Astrocyte (in vitro differentiated cells and primary cell): ENCODE measurements around the gene LRRC53. TPM values are rescaled to one million over a fixed set of nuclear protein-coding genes. Genes with fewer than 3 reads are reported as not detected.

Source experiments
- DNase-seq: peaks from one replicate; pipeline ENCODE4 v3.0.0-alpha.2; 2010; ENCODE audit warnings: low read depth
- FAIRE-seq: peaks from 2 replicates; lab custom pipeline; 2011; peaks lifted over from hg19 to GRCh38; lab: Jason Lieb, UNC
- H2AFZ ChIP-seq: 2 replicates; pipeline ENCODE4 v1.6.0; 2012; ENCODE audit warnings: low read depth, low read length, inconsistent platforms
- H3K27ac ChIP-seq: 2 replicates; pipeline ENCODE4 v1.5.1; 2011; ENCODE audit warnings: low read depth, low read length, inconsistent platforms
- H3K27me3 ChIP-seq: 2 replicates; pipeline ENCODE4 v1.6.0; 2011; ENCODE audit warnings: low read length, inconsistent platforms; ENCODE audit not compliant: insufficient read depth
- H3K36me3 ChIP-seq: 2 replicates; pipeline ENCODE4 v1.5.1; 2011; ENCODE audit warnings: low read length, inconsistent platforms; ENCODE audit not compliant: insufficient read depth
- H3K4me1 ChIP-seq: 2 replicates; pipeline ENCODE4 v1.5.1; 2011; ENCODE audit warnings: low read length, inconsistent platforms; ENCODE audit not compliant: insufficient read depth
- H3K4me2 ChIP-seq: 2 replicates; pipeline ENCODE4 v1.6.0; 2012; ENCODE audit warnings: low read length, inconsistent platforms
- H3K4me3 ChIP-seq: 2 replicates; pipeline ENCODE4 v1.5.1; 2011; ENCODE audit warnings: low read depth, mild to moderate bottlenecking, low read length, inconsistent platforms; ENCODE audit not compliant: insufficient read depth
- H3K79me2 ChIP-seq: 2 replicates; pipeline ENCODE4 v1.6.0; 2012; ENCODE audit warnings: mild to moderate bottlenecking, low read length, inconsistent platforms; ENCODE audit not compliant: insufficient read depth
- H3K9ac ChIP-seq: 2 replicates; pipeline ENCODE4 v1.6.0; 2012; ENCODE audit warnings: mild to moderate bottlenecking, low read length, inconsistent platforms
- H3K9me3 ChIP-seq: 2 replicates; pipeline ENCODE4 v1.5.1; 2012; ENCODE audit warnings: low read depth, mild to moderate bottlenecking, low read length, inconsistent platforms; ENCODE audit not compliant: insufficient read depth
- H4K20me1 ChIP-seq: 2 replicates; pipeline ENCODE4 v1.6.0; 2012; ENCODE audit warnings: low read length, inconsistent platforms; ENCODE audit not compliant: insufficient read depth
- H3K27ac Mint-ChIP-seq: one replicate; pipeline ENCODE4 v1.8.0; 2021; ENCODE audit warnings: mild to moderate bottlenecking, mixed read lengths; ENCODE audit not compliant: unreplicated experiment
- H3K27me3 Mint-ChIP-seq: one replicate; pipeline ENCODE4 v1.8.0; 2021; ENCODE audit warnings: low read depth, mixed read lengths; ENCODE audit not compliant: unreplicated experiment
- H3K36me3 Mint-ChIP-seq: one replicate; pipeline ENCODE4 v1.8.0; 2021; ENCODE audit warnings: low read depth, mixed read lengths; ENCODE audit not compliant: unreplicated experiment
- H3K4me1 Mint-ChIP-seq: one replicate; pipeline ENCODE4 v1.8.0; 2021; ENCODE audit warnings: low read depth, mixed read lengths; ENCODE audit not compliant: unreplicated experiment
- H3K4me3 Mint-ChIP-seq: one replicate; pipeline ENCODE4 v1.8.0; 2021; ENCODE audit warnings: mild to moderate bottlenecking, moderate library complexity, mixed read lengths; ENCODE audit not compliant: unreplicated experiment
- H3K9me3 Mint-ChIP-seq: one replicate; pipeline ENCODE4 v1.8.0; 2021; ENCODE audit warnings: mild to moderate bottlenecking, mixed read lengths; ENCODE audit not compliant: unreplicated experiment
- EZH2 ChIP-seq: IDR thresholded peaks from 2 replicates; pipeline ENCODE4 v1.6.1; 2012; ENCODE audit warnings: mild to moderate bottlenecking, low read length, inconsistent platforms; ENCODE audit not compliant: insufficient read depth
- total RNA-seq: library from RNA; stranded (reverse); gene quantifications from 2 replicates; pipeline ENCODE4 v1.2.1, GENCODE V29; 2021
- TF ChIP-seq, protein P1 (sequence below): IDR thresholded peaks from 2 replicates; pipeline ENCODE4 v1.5.1; 2011; ENCODE audit warnings: low read depth, mild to moderate bottlenecking, inconsistent platforms, low read length, moderate library complexity; ENCODE audit not compliant: insufficient read depth

Gene LRRC53
- total RNA-seq, 1 donor from 2014 or later, result not detected

DNA sequence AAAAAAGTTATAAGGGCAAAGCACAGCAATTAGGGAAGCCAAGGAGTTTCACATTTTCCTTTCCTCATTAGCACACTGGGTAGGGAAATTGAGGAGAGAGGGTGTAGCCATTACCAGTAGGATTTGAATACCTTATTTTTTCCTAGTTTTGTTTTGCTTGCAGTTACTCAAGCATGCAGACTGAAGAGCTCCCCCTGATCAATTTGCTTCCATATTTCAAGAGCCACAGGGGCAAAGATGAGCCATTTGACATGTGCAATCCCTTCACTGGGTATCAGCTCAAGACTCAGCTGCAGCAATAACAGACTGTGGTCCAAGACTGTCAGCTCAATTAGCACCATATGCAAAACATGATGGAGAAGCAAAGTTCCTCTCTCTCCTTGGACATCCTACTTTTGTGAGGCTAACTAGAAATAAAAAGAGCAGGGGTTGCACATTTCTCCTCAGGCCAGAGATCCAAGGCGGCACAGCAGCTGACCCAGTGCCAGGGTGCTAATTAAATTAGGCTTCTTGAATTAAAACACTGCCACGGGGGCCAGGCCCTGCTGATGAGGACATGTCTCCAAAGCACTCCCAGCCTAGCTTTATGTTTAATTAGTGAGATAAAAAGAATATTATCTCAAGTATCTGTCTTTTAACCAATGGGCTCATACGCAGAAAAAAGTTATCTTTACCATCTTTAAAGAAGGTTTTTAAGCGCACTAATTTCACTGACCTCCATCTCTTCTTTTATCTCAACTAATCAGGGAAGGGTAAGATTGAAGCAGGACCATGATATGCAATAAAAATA, 36.7 kb upstream of the LRRC53 start:
- DNase-seq (no peak), FAIRE-seq (no peak)
- no peak overlapping the region for H2AFZ ChIP-seq
- H3K9me3 Mint-ChIP-seq, result peaks cover 1% of the 10 kb centered on the region
- no peak overlapping the region for H3K4me2 ChIP-seq
- H3K36me3 ChIP-seq, result no peaks in the 10 kb centered on the region
- H3K79me2 ChIP-seq, result no peaks in the 10 kb centered on the region
- H3K36me3 Mint-ChIP-seq, result no peaks in the 10 kb centered on the region
- no peak overlapping the region for H3K27ac ChIP-seq
- no peaks in the 10 kb centered on the region for H3K27me3 Mint-ChIP-seq
- TF ChIP-seq EZH2, result no peak
- TF ChIP-seq, protein P1, sequence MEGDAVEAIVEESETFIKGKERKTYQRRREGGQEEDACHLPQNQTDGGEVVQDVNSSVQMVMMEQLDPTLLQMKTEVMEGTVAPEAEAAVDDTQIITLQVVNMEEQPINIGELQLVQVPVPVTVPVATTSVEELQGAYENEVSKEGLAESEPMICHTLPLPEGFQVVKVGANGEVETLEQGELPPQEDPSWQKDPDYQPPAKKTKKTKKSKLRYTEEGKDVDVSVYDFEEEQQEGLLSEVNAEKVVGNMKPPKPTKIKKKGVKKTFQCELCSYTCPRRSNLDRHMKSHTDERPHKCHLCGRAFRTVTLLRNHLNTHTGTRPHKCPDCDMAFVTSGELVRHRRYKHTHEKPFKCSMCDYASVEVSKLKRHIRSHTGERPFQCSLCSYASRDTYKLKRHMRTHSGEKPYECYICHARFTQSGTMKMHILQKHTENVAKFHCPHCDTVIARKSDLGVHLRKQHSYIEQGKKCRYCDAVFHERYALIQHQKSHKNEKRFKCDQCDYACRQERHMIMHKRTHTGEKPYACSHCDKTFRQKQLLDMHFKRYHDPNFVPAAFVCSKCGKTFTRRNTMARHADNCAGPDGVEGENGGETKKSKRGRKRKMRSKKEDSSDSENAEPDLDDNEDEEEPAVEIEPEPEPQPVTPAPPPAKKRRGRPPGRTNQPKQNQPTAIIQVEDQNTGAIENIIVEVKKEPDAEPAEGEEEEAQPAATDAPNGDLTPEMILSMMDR, result no peak
- no peaks in the 10 kb centered on the region for H3K27me3 ChIP-seq
- H3K4me3 Mint-ChIP-seq, result no peak overlapping the region
- H3K9ac ChIP-seq, result no peak overlapping the region
- no peak overlapping the region for H3K27ac Mint-ChIP-seq
- H4K20me1 ChIP-seq, result no peaks in the 10 kb centered on the region
- no peaks in the 10 kb centered on the region for H3K4me1 Mint-ChIP-seq
- H3K9me3 ChIP-seq, result no peaks in the 10 kb centered on the region
- H3K4me3 ChIP-seq, result no peak overlapping the region
- no peaks in the 10 kb centered on the region for H3K4me1 ChIP-seq

DNA sequence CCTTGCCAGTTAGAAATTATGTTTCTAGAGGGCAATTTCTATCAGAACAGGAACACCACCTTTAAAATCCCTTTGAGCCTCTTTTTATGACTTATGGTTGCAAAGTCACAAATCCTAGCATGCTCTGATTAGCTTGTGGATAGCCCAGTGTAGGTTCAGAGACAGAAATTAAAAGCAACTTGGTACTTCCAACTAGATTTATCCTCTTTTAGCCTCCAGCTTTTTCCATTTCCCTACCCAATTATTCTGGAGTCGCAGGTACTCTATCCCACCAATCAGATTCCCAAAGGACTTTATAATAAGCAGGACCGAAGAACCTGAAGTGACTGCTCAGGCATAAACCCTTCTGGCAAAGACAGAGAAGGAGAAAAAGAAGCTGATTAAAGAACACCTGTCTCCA, 33.4 kb upstream of the LRRC53 start:
- TF ChIP-seq EZH2, result no peak
- TF ChIP-seq, protein P1, result no peak
- H3K4me3 ChIP-seq, result no peak overlapping the region
- H4K20me1 ChIP-seq, result no peaks in the 10 kb centered on the region
- no peak for DNase-seq
- no peak for FAIRE-seq
- no peaks in the 10 kb centered on the region for H3K4me1 ChIP-seq
- no peaks in the 10 kb centered on the region for H3K27me3 ChIP-seq
- H3K27me3 Mint-ChIP-seq, result no peaks in the 10 kb centered on the region
- no peak overlapping the region for H3K4me3 Mint-ChIP-seq
- H3K36me3 ChIP-seq, result no peaks in the 10 kb centered on the region
- no peak overlapping the region for H3K4me2 ChIP-seq
- H3K27ac ChIP-seq, result no peak overlapping the region
- H2AFZ ChIP-seq, result no peak overlapping the region
- H3K79me2 ChIP-seq, result no peaks in the 10 kb centered on the region
- peaks cover 1% of the 10 kb centered on the region for H3K9me3 Mint-ChIP-seq
- no peak overlapping the region for H3K9ac ChIP-seq
- H3K9me3 ChIP-seq, result no peaks in the 10 kb centered on the region
- H3K36me3 Mint-ChIP-seq, result no peaks in the 10 kb centered on the region
- H3K27ac Mint-ChIP-seq, result no peak overlapping the region
- H3K4me1 Mint-ChIP-seq, result no peaks in the 10 kb centered on the region

DNA sequence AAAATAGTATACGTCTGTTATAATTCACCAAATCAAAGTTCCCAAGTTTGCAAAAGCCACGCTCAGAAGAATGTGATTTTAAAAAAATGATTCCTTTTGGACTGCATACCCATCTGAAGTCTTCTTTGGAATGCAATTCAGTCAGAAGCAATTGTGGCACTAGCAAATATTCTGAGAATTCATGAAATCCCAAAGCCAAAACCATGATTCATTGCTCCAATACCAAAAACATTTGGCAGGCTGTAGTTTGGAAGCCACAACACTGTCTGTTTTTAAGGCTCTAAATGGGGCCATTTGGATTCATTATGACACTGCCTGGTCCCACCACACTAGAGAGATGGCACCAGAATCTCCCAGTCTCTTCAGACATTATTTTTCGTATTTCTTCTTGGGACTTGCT, 21.8 kb upstream of the LRRC53 start:
- peaks cover 25% of the 10 kb centered on the region for H3K4me1 Mint-ChIP-seq
- no peak overlapping the region for H3K4me3 ChIP-seq
- no peaks in the 10 kb centered on the region for H3K36me3 ChIP-seq
- TF ChIP-seq, protein P1, result no peak
- TF ChIP-seq EZH2, result no peak
- no peaks in the 10 kb centered on the region for H3K4me1 ChIP-seq
- H3K9ac ChIP-seq, result no peak overlapping the region
- no peaks in the 10 kb centered on the region for H3K27me3 Mint-ChIP-seq
- no peak overlapping the region for H3K27ac ChIP-seq
- H3K27ac Mint-ChIP-seq, result no peak overlapping the region
- no peaks in the 10 kb centered on the region for H3K79me2 ChIP-seq
- H3K4me3 Mint-ChIP-seq, result no peak overlapping the region
- FAIRE-seq, result peak; percentile 32
- H3K9me3 Mint-ChIP-seq, result no peaks in the 10 kb centered on the region
- H3K9me3 ChIP-seq, result no peaks in the 10 kb centered on the region
- no peak overlapping the region for H3K4me2 ChIP-seq
- DNase-seq, result peak; percentile 88
- no peaks in the 10 kb centered on the region for H3K36me3 Mint-ChIP-seq
- no peaks in the 10 kb centered on the region for H3K27me3 ChIP-seq
- no peaks in the 10 kb centered on the region for H4K20me1 ChIP-seq
- no peak overlapping the region for H2AFZ ChIP-seq
